Suprapubic skin (tissue), 4 donors: Measurements from ENCODE around the gene GPHA2. TPM values are rescaled to one million over a fixed set of nuclear protein-coding genes. Genes with fewer than 3 reads are reported as not detected.

Source experiments
- DNase-seq, 2 donors: peaks; one replicate each; pipeline ENCODE4 v3.0.0-alpha.2; 2019; ENCODE audit warnings: low spot score in 2 of 2
- H3K27ac ChIP-seq: fragments of 200-600 bp; sonication (generic); one replicate; pipeline ENCODE4 v1.5.1; 2019
- H3K27me3 ChIP-seq: fragments of 200-600 bp; sonication (generic); one replicate; pipeline ENCODE4 v1.5.1; 2019
- H3K36me3 ChIP-seq: fragments of 200-600 bp; sonication (generic); one replicate; pipeline ENCODE4 v1.5.1; 2019
- H3K4me1 ChIP-seq: fragments of 200-600 bp; sonication (generic); one replicate; pipeline ENCODE4 v1.5.1; 2019
- H3K4me3 ChIP-seq: fragments of 200-600 bp; sonication (generic); one replicate; pipeline ENCODE4 v1.5.1; 2019; ENCODE audit warnings: mild to moderate bottlenecking
- H3K9me3 ChIP-seq: fragments of 200-600 bp; sonication (generic); one replicate; pipeline ENCODE4 v1.5.1; 2019
- EP300 ChIP-seq: sonication (generic); formaldehyde crosslinking; IDR thresholded peaks from one replicate; pipeline ENCODE4 v1.6.1; 2017; ENCODE audit warnings: antibody characterized with exemption
- POLR2A ChIP-seq, 2 donors: fragments of 450-650 bp; IDR thresholded peaks; one replicate each; pipeline ENCODE4 v1.6.1; 2017; ENCODE audit warnings: antibody characterized with exemption in 2 of 2, mild to moderate bottlenecking in 2 of 2, moderate library complexity in 2 of 2
- POLR2AphosphoS5 ChIP-seq, 3 donors: sonication (generic); formaldehyde crosslinking; IDR thresholded peaks; one replicate each; pipeline ENCODE4 v1.6.1; 2017; ENCODE audit warnings: antibody characterized with exemption in 3 of 3
- WGBS: methylation state at CpG from one replicate; pipeline ENCODE4 v1.1.5; 2018; 5-methylcytosine and 5-hydroxymethylcytosine counted together
- total RNA-seq, 4 donors: library from RNA; depleted of rRNA; stranded (reverse); fragments of >200 nt; gene quantifications; one replicate each; pipeline ENCODE4 v1.1.0, GENCODE V29; 2016
- TF ChIP-seq, protein P1 (sequence below), 2 donors: fragments of 200-600 bp in 1 of 2; fragments of 450-650 bp in 1 of 2; sonication (generic) in 1 of 2; IDR thresholded peaks; one replicate each; pipeline ENCODE4 v1.5.1; 2016 to 2019; ENCODE audit warnings: antibody characterized with exemption in 2 of 2, mild to moderate bottlenecking in 1 of 2, moderate library complexity in 1 of 2

The GPHA2 gene
- total RNA-seq, 4 donors from 2014 or later = not detected

- Histone ChIP-seq H3K9me3 (no peaks in the 10 kb centered on the region), H3K27ac (peak within 1 kb of the TSS; percentile 88), H3K4me3 (peak within 1 kb of the TSS; percentile 96), H3K36me3 (peaks cover 11% of the 10 kb centered on the region), H3K4me1 (peaks cover 22% of the 10 kb centered on the region), H3K27me3 (no peaks in the 10 kb centered on the region)
- peak; percentile 95 to 96 for DNase-seq
- TF ChIP-seq POLR2A (IDR thresholded peaks at IDR 0.05) (peak in 1 of 2 donors; percentile 46), POLR2AphosphoS5 (IDR thresholded peaks at IDR 0.05) (peak in 2 of 3 donors; percentile 27 to 80), EP300 (no peak)
- TF ChIP-seq, protein P1, sequence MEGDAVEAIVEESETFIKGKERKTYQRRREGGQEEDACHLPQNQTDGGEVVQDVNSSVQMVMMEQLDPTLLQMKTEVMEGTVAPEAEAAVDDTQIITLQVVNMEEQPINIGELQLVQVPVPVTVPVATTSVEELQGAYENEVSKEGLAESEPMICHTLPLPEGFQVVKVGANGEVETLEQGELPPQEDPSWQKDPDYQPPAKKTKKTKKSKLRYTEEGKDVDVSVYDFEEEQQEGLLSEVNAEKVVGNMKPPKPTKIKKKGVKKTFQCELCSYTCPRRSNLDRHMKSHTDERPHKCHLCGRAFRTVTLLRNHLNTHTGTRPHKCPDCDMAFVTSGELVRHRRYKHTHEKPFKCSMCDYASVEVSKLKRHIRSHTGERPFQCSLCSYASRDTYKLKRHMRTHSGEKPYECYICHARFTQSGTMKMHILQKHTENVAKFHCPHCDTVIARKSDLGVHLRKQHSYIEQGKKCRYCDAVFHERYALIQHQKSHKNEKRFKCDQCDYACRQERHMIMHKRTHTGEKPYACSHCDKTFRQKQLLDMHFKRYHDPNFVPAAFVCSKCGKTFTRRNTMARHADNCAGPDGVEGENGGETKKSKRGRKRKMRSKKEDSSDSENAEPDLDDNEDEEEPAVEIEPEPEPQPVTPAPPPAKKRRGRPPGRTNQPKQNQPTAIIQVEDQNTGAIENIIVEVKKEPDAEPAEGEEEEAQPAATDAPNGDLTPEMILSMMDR (IDR thresholded peaks at IDR 0.05) = no peak
- under 1% methylated on average over 32 of the region's 47 CpGs for WGBS
Measured at GRCh38 chr11:64923944-64924909, 11.5 kb downstream of the GPHA2 start, which contains the start of gene PPP2R5B. Gene PPP2R5B, plus strand, starts transcription at chr11:64924689. Its CDS starts 1,046 bp downstream, at chr11:64925735.

- Histone ChIP-seq H3K4me3 (no peak overlapping the region), H3K4me1 (peaks cover 29% of the 10 kb centered on the region), H3K27me3 (no peaks in the 10 kb centered on the region), H3K9me3 (no peaks in the 10 kb centered on the region), H3K36me3 (peaks cover 3% of the 10 kb centered on the region), H3K27ac (no peak overlapping the region)
- TF ChIP-seq POLR2A (IDR thresholded peaks at IDR 0.05) (no peak), POLR2AphosphoS5 (IDR thresholded peaks at IDR 0.05) (no peak), EP300 (no peak)
- TF ChIP-seq, protein P1 (IDR thresholded peaks at IDR 0.05) = no peak
- WGBS = 86% methylated on average over 7 of the region's 11 CpGs
- peak in 1 of 2 donors; percentile 77 for DNase-seq
Measured at GRCh38 chr11:64923151-64923661, 12.5 kb downstream of the GPHA2 start.

- Histone ChIP-seq H3K27me3 (no peaks in the 10 kb centered on the region), H3K27ac (no peak overlapping the region), H3K36me3 (no peaks in the 10 kb centered on the region), H3K4me1 (peaks cover 38% of the 10 kb centered on the region), H3K4me3 (no peak overlapping the region), H3K9me3 (no peaks in the 10 kb centered on the region)
- TF ChIP-seq POLR2A (IDR thresholded peaks at IDR 0.05) (no peak), EP300 (no peak), POLR2AphosphoS5 (IDR thresholded peaks at IDR 0.05) (no peak)
- TF ChIP-seq, protein P1 (IDR thresholded peaks at IDR 0.05) = no peak
- DNase-seq = peak in 1 of 2 donors; percentile 59
- WGBS = 100% methylated on average over 2 of the region's 3 CpGs
Measured at GRCh38 chr11:64921384-64921783, 14.3 kb downstream of the GPHA2 start.

DNA sequence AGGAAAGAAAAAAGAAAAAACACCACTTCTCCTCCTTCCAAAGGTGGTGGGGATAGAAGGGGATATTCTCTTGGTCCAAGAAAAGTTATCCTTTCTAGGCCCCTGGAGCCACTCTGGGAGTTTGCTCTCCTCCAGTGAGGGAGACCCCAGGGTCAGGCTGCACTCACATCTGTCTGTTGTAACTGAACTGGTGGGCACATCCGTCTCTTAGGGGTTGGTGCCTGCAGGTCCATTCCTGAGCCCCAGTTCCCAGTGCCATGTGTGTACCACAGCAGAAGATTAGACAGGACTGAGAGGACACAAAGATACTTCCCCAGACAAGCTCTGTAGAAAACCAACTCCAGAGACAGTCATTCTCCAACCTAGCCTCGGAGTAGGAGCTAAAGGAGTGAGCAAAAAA is 15.6 kb downstream of the GPHA2 start:
- no peaks in the 10 kb centered on the region for H3K9me3 ChIP-seq
- no peak for TF ChIP-seq EP300
- no peak for TF ChIP-seq POLR2AphosphoS5 (IDR thresholded peaks at IDR 0.05)
- no peak for TF ChIP-seq POLR2A (IDR thresholded peaks at IDR 0.05)
- TF ChIP-seq, protein P1 (IDR thresholded peaks at IDR 0.05) = no peak
- H3K27me3 ChIP-seq = no peaks in the 10 kb centered on the region
- 90% methylated on average over 2 of the region's 2 CpGs for WGBS
- no peak for DNase-seq
- no peak overlapping the region for H3K4me3 ChIP-seq
- no peaks in the 10 kb centered on the region for H3K36me3 ChIP-seq
- H3K27ac ChIP-seq = no peak overlapping the region
- H3K4me1 ChIP-seq = peaks cover 40% of the 10 kb centered on the region

DNA sequence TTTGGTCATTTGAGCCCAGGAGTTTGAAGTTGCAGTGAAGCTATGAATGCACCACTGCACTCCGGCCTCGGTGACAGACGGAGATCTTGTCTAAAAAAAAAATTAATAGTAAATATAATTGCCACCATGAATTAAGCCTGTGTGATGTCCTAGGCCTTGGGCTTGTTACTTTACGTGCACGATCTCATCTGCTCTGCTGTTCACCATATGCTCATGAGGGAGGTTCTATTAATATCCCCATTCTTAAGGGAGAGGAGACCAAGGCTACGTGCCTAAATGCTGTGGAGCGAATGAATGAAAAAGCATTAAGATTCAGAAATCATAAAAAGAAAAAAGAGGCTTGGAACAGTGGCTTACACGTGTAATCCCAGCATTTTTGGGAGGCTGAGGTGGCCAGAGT is 16.1 kb downstream of the GPHA2 start:
- DNase-seq = no peak
- H3K4me3 ChIP-seq = no peak overlapping the region
- no peaks in the 10 kb centered on the region for H3K9me3 ChIP-seq
- 77% methylated on average over 8 of the region's 8 CpGs for WGBS
- H3K36me3 ChIP-seq = no peaks in the 10 kb centered on the region
- no peak overlapping the region for H3K27ac ChIP-seq
- H3K27me3 ChIP-seq = no peaks in the 10 kb centered on the region
- TF ChIP-seq POLR2AphosphoS5 (IDR thresholded peaks at IDR 0.05) = no peak
- TF ChIP-seq EP300 = no peak
- TF ChIP-seq, protein P1 (IDR thresholded peaks at IDR 0.05) = no peak
- no peak for TF ChIP-seq POLR2A (IDR thresholded peaks at IDR 0.05)
- peaks cover 39% of the 10 kb centered on the region for H3K4me1 ChIP-seq
